SK-N-SH (cell line): ENCODE results near the gene CYYR1. TPM values are rescaled to one million over a fixed set of nuclear protein-coding genes. Genes with fewer than 3 reads are reported as not detected.

Experiments used
- CTCF ChIA-PET: fragments of 300-600, 350-600 bp; formaldehyde crosslinking; extraction: SDS; loops from one replicate; lab custom pipeline; 2021; lab: Yijun Ruan, JAX
- POLR2A ChIA-PET: fragments of 350-600 bp; sonication (Branson Sonifier 250); formaldehyde crosslinking; extraction: SDS; loops from one replicate; lab custom pipeline; 2020; ENCODE audit warnings: antibody characterized with exemption, inconsistent platforms; lab: Yijun Ruan, JAX
- DNase-seq: peaks from one replicate; pipeline ENCODE4 v3.0.0; 2012
- H2AFZ ChIP-seq: fragments of 200-600 bp; sonication (generic); 2 replicates; pipeline ENCODE4 v1.8.1; 2016; ENCODE audit warnings: antibody characterized with exemption, mild to moderate bottlenecking, low read depth
- H3F3A ChIP-seq: fragments of 200-600 bp; sonication (generic); replicated peaks from 2 replicates; pipeline ENCODE3; 2016; ENCODE audit warnings: antibody characterized with exemption, mild to moderate bottlenecking; ENCODE audit not compliant: insufficient read depth
- H3K27ac ChIP-seq, 2 experiments: fragments of 200-500 bp in 1 of 2; fragments of 200-600 bp in 1 of 2; sonication (Bioruptor generic) in 1 of 2; sonication (generic), shearing (Covaris generic) in 1 of 2; 2 replicates each; pipeline versions ENCODE4 v1.5.1 to v1.6.1; 2014 to 2016; ENCODE audit warnings: low read depth in 2 of 2, inconsistent platforms in 1 of 2, low read length in 1 of 2, mild to moderate bottlenecking in 1 of 2, mixed read lengths in 1 of 2
- H3K27me3 ChIP-seq: fragments of 200-600 bp; sonication (generic), shearing (Covaris generic); 2 replicates; pipeline ENCODE4 v1.6.1; 2016; ENCODE audit warnings: mixed run types; ENCODE audit not compliant: insufficient read depth
- H3K36me3 ChIP-seq, 2 experiments: fragments of 200-500 bp in 1 of 2; fragments of 200-600 bp in 1 of 2; sonication (Bioruptor generic) in 1 of 2; sonication (generic) in 1 of 2; replicated peaks in 1 of 2; 2 replicates each; pipeline versions ENCODE3 to v1.5.1; 2014 to 2016; ENCODE audit warnings: low read length in 1 of 2, mild to moderate bottlenecking in 1 of 2; ENCODE audit not compliant: insufficient read depth in 2 of 2, control insufficient read depth in 1 of 2
- H3K4me1 ChIP-seq, 2 experiments: fragments of 200-500 bp in 1 of 2; fragments of 200-600 bp in 1 of 2; sonication (Bioruptor generic) in 1 of 2; sonication (generic), shearing (Covaris generic) in 1 of 2; 2 replicates each; pipeline versions ENCODE4 v1.5.1 to v1.6.1; 2014 to 2016; ENCODE audit warnings: low read depth in 1 of 2, low read length in 1 of 2, mixed run types in 1 of 2; ENCODE audit not compliant: insufficient read depth in 2 of 2, control insufficient read depth in 1 of 2
- H3K4me2 ChIP-seq: fragments of 200-600 bp; sonication (generic), shearing (Covaris generic); 2 replicates; pipeline ENCODE4 v1.6.1; 2017; ENCODE audit warnings: mixed run types
- H3K4me3 ChIP-seq, 2 experiments: fragments of 200-500 bp in 1 of 2; fragments of 200-600 bp in 1 of 2; sonication (Bioruptor generic) in 1 of 2; sonication (generic), shearing (Covaris generic) in 1 of 2; 2 replicates each; pipeline versions ENCODE4 v1.5.1 to v1.8.1; 2014 to 2016; ENCODE audit warnings: low read depth in 2 of 2, inconsistent platforms in 1 of 2, low read length in 1 of 2, mild to moderate bottlenecking in 1 of 2, mixed read lengths in 1 of 2, moderate library complexity in 1 of 2
- H3K79me2 ChIP-seq: fragments of 200-600 bp; sonication (generic); 2 replicates; pipeline ENCODE4 v1.8.1; 2017; ENCODE audit warnings: mild to moderate bottlenecking; ENCODE audit not compliant: insufficient read depth
- H3K9ac ChIP-seq: fragments of 200-600 bp; sonication (generic); 2 replicates; pipeline ENCODE4 v1.6.1; 2017; ENCODE audit warnings: mixed run types
- H3K9me2 ChIP-seq: fragments of 200-600 bp; sonication (generic); 2 replicates; pipeline ENCODE4 v1.6.1; 2017; ENCODE audit warnings: mixed run types
- H3K9me3 ChIP-seq: fragments of 200-600 bp; sonication (generic); 2 replicates; pipeline ENCODE4 v1.6.1; 2017; ENCODE audit warnings: mixed run types, mild to moderate bottlenecking, moderate library complexity
- H4K20me1 ChIP-seq: fragments of 200-600 bp; sonication (generic); 2 replicates; pipeline ENCODE4 v1.6.1; 2017; ENCODE audit warnings: mild to moderate bottlenecking, mixed run types; ENCODE audit not compliant: insufficient read depth
- CHD2 ChIP-seq: fragments of 150-350 bp; IDR thresholded peaks from 2 replicates; pipeline ENCODE4 v1.6.1; 2018; ENCODE audit warnings: low read length; ENCODE audit not compliant: partially characterized antibody
- EP300 ChIP-seq, 2 experiments: IDR thresholded peaks; 2 replicates each; pipeline versions ENCODE4 v1.4.0 to v1.6.1; 2012; ENCODE audit warnings: borderline replicate concordance in 1 of 2, low read depth in 1 of 2, low read length in 1 of 2
- EZH2phosphoT487 ChIP-seq: fragments of 200-600 bp; sonication (generic); IDR thresholded peaks from 2 replicates; pipeline ENCODE4 v1.6.1; 2017; ENCODE audit warnings: low read depth, mixed run types, mild to moderate bottlenecking, antibody characterized with exemption, moderate library complexity, borderline replicate concordance
- FOXJ3 ChIP-seq: sonication (generic); formaldehyde crosslinking; IDR thresholded peaks from 2 replicates; pipeline ENCODE4 v1.5.1; 2020; ENCODE audit warnings: mild to moderate bottlenecking, missing genetic modification reagents
- GATA2 ChIP-seq: sonication (generic); formaldehyde crosslinking; IDR thresholded peaks from 2 replicates; pipeline ENCODE4 v1.5.0; 2020; ENCODE audit warnings: mild to moderate bottlenecking, missing genetic modification reagents
- MEF2A ChIP-seq: IDR thresholded peaks from 2 replicates; pipeline ENCODE4 v1.4.0; 2012; ENCODE audit warnings: low read depth, borderline replicate concordance
- RAD21 ChIP-seq: IDR thresholded peaks from 2 replicates; pipeline ENCODE4 v1.6.1; 2012; ENCODE audit warnings: mild to moderate bottlenecking, low read length
- RFX5 ChIP-seq: IDR thresholded peaks from 2 replicates; pipeline ENCODE4 v1.6.1; 2012; ENCODE audit warnings: mild to moderate bottlenecking, improper control_type of control experiment, low read length
- SMC3 ChIP-seq: IDR thresholded peaks from 2 replicates; pipeline ENCODE4 v1.6.1; 2012; ENCODE audit warnings: low read depth, low read length, improper control_type of control experiment
- TAF1 ChIP-seq: IDR thresholded peaks from 2 replicates; pipeline ENCODE4 v1.6.1; 2012; ENCODE audit warnings: low read depth, mild to moderate bottlenecking, low read length, moderate library complexity, borderline replicate concordance
- TEAD4 ChIP-seq: IDR thresholded peaks from 2 replicates; pipeline ENCODE4 v1.4.0; 2012; ENCODE audit warnings: mild to moderate bottlenecking, borderline replicate concordance; ENCODE audit not compliant: insufficient read depth
- WGBS: methylation state at CpG from one replicate; pipeline ENCODE4 v1.1.6; 2017; ENCODE audit warnings: low lambda C conversion rate; 5-methylcytosine and 5-hydroxymethylcytosine counted together
- polyA plus RNA-seq, 3 experiments: library from polyadenylated mRNA; depleted of rRNA; stranded (reverse); fragments of >200 nt; gene quantifications; 2 replicates each; pipeline ENCODE4 v1.2.3, GENCODE V29; 2012
- TF ChIP-seq, protein P1 (sequence below): IDR thresholded peaks from 2 replicates; pipeline ENCODE4 v1.4.0; 2012; ENCODE audit warnings: low read depth, borderline replicate concordance
- TF ChIP-seq, protein P2 (sequence below): fragments of 150-350 bp; IDR thresholded peaks from 2 replicates; pipeline ENCODE4 v1.6.1; 2016; ENCODE audit warnings: mild to moderate bottlenecking, low read depth, low read length
- TF ChIP-seq, protein P3 (sequence below): IDR thresholded peaks from 2 replicates; pipeline ENCODE4; 2012
- TF ChIP-seq, protein P4 (sequence below): fragments of 150-350 bp; IDR thresholded peaks from 2 replicates; pipeline ENCODE4 v1.6.1; 2017; ENCODE audit warnings: antibody characterized with exemption, low read length, low read depth, borderline replicate concordance

Gene CYYR1
- polyA plus RNA-seq, 1 of the 3 experiments (the other 2 are of a cell fraction): not detected

DNA sequence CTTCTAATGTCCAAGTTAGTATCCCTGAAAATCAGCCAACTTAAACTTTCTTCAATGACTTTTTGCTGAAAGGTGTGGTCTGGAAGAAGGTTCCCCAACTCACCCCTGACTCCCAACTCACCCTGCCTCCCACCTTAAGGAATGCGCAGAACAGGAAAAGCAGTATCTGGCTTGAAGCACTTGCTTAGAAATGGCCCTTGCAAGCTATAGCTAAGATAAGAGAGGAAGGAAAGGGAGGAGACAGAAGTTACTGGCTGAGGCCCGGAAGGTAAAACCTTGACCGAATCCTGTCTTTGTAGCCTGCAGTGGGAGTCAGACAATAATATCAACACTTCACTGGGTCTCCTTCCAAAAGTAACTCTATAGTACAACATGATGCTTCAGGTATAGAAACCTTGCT lies 2.9 kb downstream of the CYYR1 start:
- DNase-seq: no peak
- H3K4me2 ChIP-seq: no peak overlapping the region
- H3K9me2 ChIP-seq: no peaks in the 10 kb centered on the region
- no peak overlapping the region for H3K27ac ChIP-seq
- no peaks in the 10 kb centered on the region for H3K79me2 ChIP-seq
- TF ChIP-seq SMC3 (no peak), RAD21 (no peak), EP300 (IDR thresholded peaks at IDR 0.05; ENCODE audit: borderline replicate concordance in 1 of 2, low read depth in 1 of 2, low read length in 1 of 2) (no peak), GATA2 (no peak), EZH2phosphoT487 (no peak), TEAD4 (no peak), CHD2 (no peak), MEF2A (no peak), TAF1 (no peak), RFX5 (no peak), FOXJ3 (CRISPR knock-in tag) (no peak)
- TF ChIP-seq, protein P1, sequence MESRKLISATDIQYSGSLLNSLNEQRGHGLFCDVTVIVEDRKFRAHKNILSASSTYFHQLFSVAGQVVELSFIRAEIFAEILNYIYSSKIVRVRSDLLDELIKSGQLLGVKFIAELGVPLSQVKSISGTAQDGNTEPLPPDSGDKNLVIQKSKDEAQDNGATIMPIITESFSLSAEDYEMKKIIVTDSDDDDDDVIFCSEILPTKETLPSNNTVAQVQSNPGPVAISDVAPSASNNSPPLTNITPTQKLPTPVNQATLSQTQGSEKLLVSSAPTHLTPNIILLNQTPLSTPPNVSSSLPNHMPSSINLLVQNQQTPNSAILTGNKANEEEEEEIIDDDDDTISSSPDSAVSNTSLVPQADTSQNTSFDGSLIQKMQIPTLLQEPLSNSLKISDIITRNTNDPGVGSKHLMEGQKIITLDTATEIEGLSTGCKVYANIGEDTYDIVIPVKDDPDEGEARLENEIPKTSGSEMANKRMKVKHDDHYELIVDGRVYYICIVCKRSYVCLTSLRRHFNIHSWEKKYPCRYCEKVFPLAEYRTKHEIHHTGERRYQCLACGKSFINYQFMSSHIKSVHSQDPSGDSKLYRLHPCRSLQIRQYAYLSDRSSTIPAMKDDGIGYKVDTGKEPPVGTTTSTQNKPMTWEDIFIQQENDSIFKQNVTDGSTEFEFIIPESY: no peak
- TF ChIP-seq, protein P2, sequence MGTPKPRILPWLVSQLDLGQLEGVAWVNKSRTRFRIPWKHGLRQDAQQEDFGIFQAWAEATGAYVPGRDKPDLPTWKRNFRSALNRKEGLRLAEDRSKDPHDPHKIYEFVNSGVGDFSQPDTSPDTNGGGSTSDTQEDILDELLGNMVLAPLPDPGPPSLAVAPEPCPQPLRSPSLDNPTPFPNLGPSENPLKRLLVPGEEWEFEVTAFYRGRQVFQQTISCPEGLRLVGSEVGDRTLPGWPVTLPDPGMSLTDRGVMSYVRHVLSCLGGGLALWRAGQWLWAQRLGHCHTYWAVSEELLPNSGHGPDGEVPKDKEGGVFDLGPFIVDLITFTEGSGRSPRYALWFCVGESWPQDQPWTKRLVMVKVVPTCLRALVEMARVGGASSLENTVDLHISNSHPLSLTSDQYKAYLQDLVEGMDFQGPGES: no peak
- TF ChIP-seq, protein P3, sequence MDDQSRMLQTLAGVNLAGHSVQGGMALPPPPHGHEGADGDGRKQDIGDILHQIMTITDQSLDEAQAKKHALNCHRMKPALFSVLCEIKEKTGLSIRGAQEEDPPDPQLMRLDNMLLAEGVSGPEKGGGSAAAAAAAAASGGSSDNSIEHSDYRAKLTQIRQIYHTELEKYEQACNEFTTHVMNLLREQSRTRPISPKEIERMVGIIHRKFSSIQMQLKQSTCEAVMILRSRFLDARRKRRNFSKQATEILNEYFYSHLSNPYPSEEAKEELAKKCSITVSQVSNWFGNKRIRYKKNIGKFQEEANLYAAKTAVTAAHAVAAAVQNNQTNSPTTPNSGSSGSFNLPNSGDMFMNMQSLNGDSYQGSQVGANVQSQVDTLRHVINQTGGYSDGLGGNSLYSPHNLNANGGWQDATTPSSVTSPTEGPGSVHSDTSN: no peak
- TF ChIP-seq, protein P4, sequence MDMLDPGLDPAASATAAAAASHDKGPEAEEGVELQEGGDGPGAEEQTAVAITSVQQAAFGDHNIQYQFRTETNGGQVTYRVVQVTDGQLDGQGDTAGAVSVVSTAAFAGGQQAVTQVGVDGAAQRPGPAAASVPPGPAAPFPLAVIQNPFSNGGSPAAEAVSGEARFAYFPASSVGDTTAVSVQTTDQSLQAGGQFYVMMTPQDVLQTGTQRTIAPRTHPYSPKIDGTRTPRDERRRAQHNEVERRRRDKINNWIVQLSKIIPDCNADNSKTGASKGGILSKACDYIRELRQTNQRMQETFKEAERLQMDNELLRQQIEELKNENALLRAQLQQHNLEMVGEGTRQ: no peak
- ChIA-PET CTCF (interaction anchor here (1.0 to 1.3 kb wide), 2 partner anchors 9 to 17 kb away, joined by 3 to 5 read pairs; no protein-coding TSS in a partner anchor), POLR2A (no interaction called here)
- no peaks in the 10 kb centered on the region for H3K27me3 ChIP-seq
- no peaks in the 10 kb centered on the region for H3K9me3 ChIP-seq
- H4K20me1 ChIP-seq: no peaks in the 10 kb centered on the region
- no peak overlapping the region for H3K4me3 ChIP-seq
- H3F3A ChIP-seq: no peaks in the 10 kb centered on the region
- H3K9ac ChIP-seq: no peak overlapping the region
- no peaks in the 10 kb centered on the region for H3K36me3 ChIP-seq
- no peaks in the 10 kb centered on the region for H3K4me1 ChIP-seq
- no peak overlapping the region for H2AFZ ChIP-seq
- 77% methylated on average over 3 of the region's 3 CpGs for WGBS
